GM12878 (cell line): ENCODE measurements around the gene CARD9. TPM values are rescaled to one million over a fixed set of nuclear protein-coding genes. Genes with fewer than 3 reads are reported as not detected.

ENCODE experiments used
- ATAC-seq: fragments of 200-7000 bp; cut with Tn5 transposase; 3 replicates; pipeline ENCODE4 v1.9.1; 2020; ENCODE audit warnings: mild to moderate bottlenecking, moderate library complexity
- BruUV-seq: library from RNA; stranded (reverse); fragments of 400-500 nt; replicated peaks from 2 replicates; lab custom pipeline; 2021; lab: Mats Ljungman, UMichigan
- CTCF ChIA-PET: fragments of 300-600 bp; sonication (Branson Sonifier 250); formaldehyde crosslinking; extraction: SDS; loops from one replicate; lab custom pipeline; 2021; ENCODE audit warnings: inconsistent platforms; lab: Yijun Ruan, JAX
- POLR2A ChIA-PET: fragments of 350-600 bp; formaldehyde crosslinking; extraction: SDS; loops from one replicate; lab custom pipeline; 2021; ENCODE audit warnings: inconsistent platforms; lab: Charles Lee
- RAD21 ChIA-PET: fragments of 300-600 bp; sonication (Branson Sonifier 250); formaldehyde crosslinking; loops from one replicate; lab custom pipeline; 2023; ENCODE audit warnings: antibody characterized with exemption; ENCODE audit not compliant: unreplicated experiment; lab: Charles Lee
- SMC1A ChIA-PET: fragments of 300-600 bp; sonication (Branson Sonifier 250); formaldehyde crosslinking; loops from one replicate; lab custom pipeline; 2023; ENCODE audit not compliant: unreplicated experiment, uncharacterized antibody; lab: Charles Lee
- DNase-seq: peaks from one replicate; pipeline ENCODE4 v3.0.0-alpha.2; 2011; ENCODE audit warnings: low read depth, low spot score
- FAIRE-seq: peaks from 3 replicates; lab custom pipeline; 2011; peaks lifted over from hg19 to GRCh38; lab: Jason Lieb, UNC
- H2AFZ ChIP-seq: 2 replicates; pipeline ENCODE4 v1.6.0; 2011; ENCODE audit warnings: low read depth, low read length, control low read depth; ENCODE audit not compliant: control insufficient read depth
- H3K27ac ChIP-seq: 2 replicates; pipeline ENCODE4 v1.5.1; 2011; ENCODE audit warnings: control low read depth; ENCODE audit not compliant: control insufficient read depth, insufficient read depth
- H3K27me3 ChIP-seq, 2 experiments: replicated peaks in 1 of 2; 2 replicates each; pipeline versions ENCODE4 v1.6.0 to v1.6.1; 2011; ENCODE audit warnings: low read length in 1 of 2; ENCODE audit not compliant: control insufficient read depth in 2 of 2, insufficient read depth in 2 of 2
- H3K36me3 ChIP-seq, 2 experiments: 2 replicates each; pipeline ENCODE4 v1.5.1; 2011; ENCODE audit warnings: low read length in 1 of 2; ENCODE audit not compliant: control insufficient read depth in 2 of 2, insufficient read depth in 2 of 2
- H3K4me1 ChIP-seq: 2 replicates; pipeline ENCODE4 v1.6.1; 2011; ENCODE audit warnings: mild to moderate bottlenecking, low read length, moderate library complexity, mixed read lengths; ENCODE audit not compliant: control insufficient read depth, insufficient read depth
- H3K4me2 ChIP-seq: 2 replicates; pipeline ENCODE4 v1.6.0; 2011; ENCODE audit warnings: control low read depth; ENCODE audit not compliant: control insufficient read depth, insufficient read depth
- H3K4me3 ChIP-seq: fragments of 200-600 bp; sonication (generic); 2 replicates; pipeline ENCODE4 v1.5.1; 2016
- H3K79me2 ChIP-seq: 2 replicates; pipeline ENCODE4 v1.6.0; 2011; ENCODE audit warnings: low read length; ENCODE audit not compliant: control insufficient read depth, insufficient read depth
- H3K9ac ChIP-seq: 2 replicates; pipeline ENCODE4 v1.8.0; 2011; ENCODE audit warnings: low read length, control low read depth, mixed read lengths; ENCODE audit not compliant: control insufficient read depth, insufficient read depth
- H3K9me3 ChIP-seq: replicated peaks from 3 replicates; pipeline ENCODE4 v1.5.1; 2011; ENCODE audit warnings: mild to moderate bottlenecking, low read length; ENCODE audit not compliant: control insufficient read depth, insufficient read depth
- H4K20me1 ChIP-seq: 2 replicates; pipeline ENCODE4 v1.6.0; 2011; ENCODE audit not compliant: control insufficient read depth, insufficient read depth
- BCL3 ChIP-seq: IDR thresholded peaks from 2 replicates; pipeline ENCODE4 v1.6.1; 2011; ENCODE audit warnings: borderline replicate concordance, low read depth, mild to moderate bottlenecking, moderate library complexity, low read length; ENCODE audit not compliant: insufficient read depth, poor library complexity, severe bottlenecking
- CBFB ChIP-seq: IDR thresholded peaks from 2 replicates; pipeline ENCODE4 v1.6.1; 2016; ENCODE audit warnings: antibody characterized with exemption, low read depth
- CHD1 ChIP-seq: IDR thresholded peaks from 2 replicates; pipeline ENCODE4 v1.6.1; 2012; ENCODE audit warnings: low read depth, low read length, improper control_type of control experiment
- FOXK2 ChIP-seq: fragments of 450-650 bp; IDR thresholded peaks from 2 replicates; pipeline ENCODE4 v1.6.1; 2017; ENCODE audit warnings: mild to moderate bottlenecking, moderate library complexity
- GABPA ChIP-seq: IDR thresholded peaks from 2 replicates; pipeline ENCODE4 v1.6.1; 2014; ENCODE audit warnings: antibody characterized with exemption, low read depth, mild to moderate bottlenecking, inconsistent platforms
- IRF4 ChIP-seq: IDR thresholded peaks from 2 replicates; pipeline ENCODE4 v1.6.1; 2011; ENCODE audit warnings: low read depth, low read length
- KDM1A ChIP-seq: fragments of 200-600 bp; sonication (generic); IDR thresholded peaks from 2 replicates; pipeline ENCODE4 v1.6.1; 2016; ENCODE audit warnings: borderline replicate concordance
- NR2C1 ChIP-seq: fragments of 450-650 bp; IDR thresholded peaks from 2 replicates; pipeline ENCODE4 v1.6.1; 2017; ENCODE audit warnings: antibody characterized with exemption, mild to moderate bottlenecking, moderate library complexity
- NR2C2 ChIP-seq: IDR thresholded peaks from 2 replicates; pipeline ENCODE4 v1.6.1; 2011; ENCODE audit warnings: borderline replicate concordance, low read depth; ENCODE audit not compliant: control insufficient read depth, insufficient read length
- PBX3 ChIP-seq: IDR thresholded peaks from 2 replicates; pipeline ENCODE4 v1.6.1; 2011; ENCODE audit warnings: mild to moderate bottlenecking, low read depth, low read length, moderate library complexity; ENCODE audit not compliant: insufficient replicate concordance
- POLR2A ChIP-seq: IDR thresholded peaks from 2 replicates; pipeline ENCODE4 v1.6.1; 2011; ENCODE audit warnings: low read depth, mild to moderate bottlenecking, low read length
- SMARCA5 ChIP-seq: fragments of 450-650 bp; IDR thresholded peaks from 2 replicates; pipeline ENCODE4 v1.6.1; 2017; ENCODE audit warnings: mild to moderate bottlenecking
- ZBTB11 ChIP-seq: fragments of 450-650 bp; formaldehyde crosslinking; IDR thresholded peaks from 2 replicates; pipeline ENCODE4 v1.5.0; 2022; ENCODE audit warnings: mild to moderate bottlenecking, missing genetic modification characterization
- ZNF217 ChIP-seq: fragments of 450-650 bp; IDR thresholded peaks from 2 replicates; pipeline ENCODE4 v1.6.1; 2017; ENCODE audit warnings: antibody characterized with exemption, mild to moderate bottlenecking
- WGBS: methylation state at CpG from one replicate; pipeline ENCODE4 v1.1.6; 2016; ENCODE audit warnings: low lambda C conversion rate; ENCODE audit not compliant: insufficient replicate concordance, insufficient coverage; ENCODE audit errors: missing lambda C conversion rate; 5-methylcytosine and 5-hydroxymethylcytosine counted together
- in situ Hi-C: fragments of 300-500 bp; cut with MboI; formaldehyde crosslinking; loops from 9 replicates; pipeline ENCODE4 v1.14.3; 2018; ENCODE audit warnings: mixed read lengths
- intact Hi-C: fragments of 100-400 bp; cut with micrococcal nuclease; formaldehyde crosslinking; loops from one replicate; pipeline ENCODE4 v1.14.2; 2022; ENCODE audit not compliant: unreplicated experiment
- polyA plus RNA-seq, 11 experiments: library from polyadenylated mRNA; depleted of rRNA in 4 of 11; unstranded in 6 of 11; stranded (reverse) in 5 of 11; fragments of >200 nt; fragmentation: Nextera tagmentation in 4 of 11; fragmentation: Illumina TruSeq in 1 of 11; extraction: Ambion mirVana in 4 of 11; extraction: Trizol in 1 of 11; gene quantifications; 1 replicate in 1 of 11; 2 replicates in 10 of 11; pipeline versions ENCODE4 v1.2.1 to v1.2.3, GENCODE V29; 2011 to 2016; ENCODE audit warnings: inconsistent platforms in 2 of 11, missing spikeins in 2 of 11, low read depth in 1 of 11
- total RNA-seq, 4 experiments: library from RNA; depleted of rRNA in 3 of 4; stranded (reverse); fragments of >200 nt in 3 of 4; fragmentation: Illumina TruSeq in 1 of 4; extraction: Trizol in 1 of 4; gene quantifications; 2 replicates each; pipeline versions ENCODE4 v1.2.1 to v1.2.3, GENCODE V29; 2013 to 2021
- TF ChIP-seq, protein P1 (sequence below): fragments of 450-650 bp; IDR thresholded peaks from 2 replicates; pipeline ENCODE4 v1.6.1; 2018; ENCODE audit warnings: mild to moderate bottlenecking, low read depth, moderate library complexity; ENCODE audit not compliant: partially characterized antibody

CARD9 gene
- total and polyA plus RNA-seq, 10 of the 15 experiments (the other 5 are each of a cell fraction or from before 2014, with no cell fraction given) = 0.11 to 4.9 (median 1.8) TPM; not detected in 1

DNA sequence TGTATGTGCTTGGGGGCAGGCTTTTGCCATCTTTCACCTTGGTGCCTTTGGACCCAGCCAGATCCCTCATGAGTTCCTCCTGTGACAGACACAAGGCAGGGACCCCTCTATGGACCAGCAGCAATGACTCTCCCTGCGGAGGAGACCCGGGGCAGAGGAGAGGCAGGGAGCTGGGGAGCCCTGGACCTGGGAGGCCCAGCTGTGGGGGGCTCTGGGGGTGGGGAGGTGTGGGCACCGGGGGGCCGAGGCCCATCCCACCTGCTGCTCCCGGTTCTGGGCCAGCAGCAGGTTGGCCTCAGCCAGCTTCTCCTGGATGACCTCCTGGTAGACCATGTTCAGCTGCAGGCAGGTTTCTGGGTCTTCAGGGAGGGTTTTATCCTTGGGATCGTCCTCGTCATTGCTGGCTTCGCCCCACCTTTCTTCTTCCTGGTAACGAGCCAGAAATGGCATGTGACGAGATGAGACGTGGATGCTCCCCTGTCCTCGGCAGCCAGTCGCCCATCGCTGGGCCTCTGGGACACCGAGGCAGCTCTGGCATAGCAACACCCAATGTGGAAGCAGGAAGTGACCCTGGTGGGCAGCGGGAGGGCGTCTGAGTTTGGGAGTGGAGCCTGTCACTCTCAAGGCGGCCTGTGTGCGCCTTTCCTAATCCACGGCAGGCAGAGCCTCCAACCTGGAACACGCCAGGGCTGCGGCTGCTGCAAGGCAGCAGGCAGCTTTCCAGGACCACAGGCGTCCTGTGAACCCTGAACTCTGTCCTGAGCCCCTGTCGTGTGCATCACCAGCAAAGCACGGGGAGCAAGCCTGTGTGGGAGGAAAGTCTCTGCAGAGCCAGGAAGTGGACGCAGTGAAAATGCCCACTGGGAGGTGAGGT lies 22.1 kb upstream of the CARD9 start:
- CTCF ChIA-PET = no interaction called here
- ATAC-seq (no peak), FAIRE-seq (no peak), DNase-seq (no peak)
- 91% methylated on average over 23 of the region's 26 CpGs for WGBS
- H3K27me3 ChIP-seq = no peaks in the 10 kb centered on the region
- H4K20me1 ChIP-seq = no peaks in the 10 kb centered on the region
- intact Hi-C loops = no loop called here
- no peak overlapping the region for H3K4me3 ChIP-seq
- TF ChIP-seq NR2C2 = no peak
- TF ChIP-seq NR2C1 = no peak
- no peak for TF ChIP-seq CHD1
- no peak for TF ChIP-seq IRF4
- TF ChIP-seq CBFB = no peak
- no peak for TF ChIP-seq ZNF217
- peak; percentile 12 for TF ChIP-seq PBX3
- no peak for TF ChIP-seq ZBTB11 (CRISPR knock-in tag)
- TF ChIP-seq SMARCA5 = no peak
- 0 out of 2 replicates have a peak, but pooled peaks have one; percentile 13 for TF ChIP-seq POLR2A
- TF ChIP-seq, protein P1, sequence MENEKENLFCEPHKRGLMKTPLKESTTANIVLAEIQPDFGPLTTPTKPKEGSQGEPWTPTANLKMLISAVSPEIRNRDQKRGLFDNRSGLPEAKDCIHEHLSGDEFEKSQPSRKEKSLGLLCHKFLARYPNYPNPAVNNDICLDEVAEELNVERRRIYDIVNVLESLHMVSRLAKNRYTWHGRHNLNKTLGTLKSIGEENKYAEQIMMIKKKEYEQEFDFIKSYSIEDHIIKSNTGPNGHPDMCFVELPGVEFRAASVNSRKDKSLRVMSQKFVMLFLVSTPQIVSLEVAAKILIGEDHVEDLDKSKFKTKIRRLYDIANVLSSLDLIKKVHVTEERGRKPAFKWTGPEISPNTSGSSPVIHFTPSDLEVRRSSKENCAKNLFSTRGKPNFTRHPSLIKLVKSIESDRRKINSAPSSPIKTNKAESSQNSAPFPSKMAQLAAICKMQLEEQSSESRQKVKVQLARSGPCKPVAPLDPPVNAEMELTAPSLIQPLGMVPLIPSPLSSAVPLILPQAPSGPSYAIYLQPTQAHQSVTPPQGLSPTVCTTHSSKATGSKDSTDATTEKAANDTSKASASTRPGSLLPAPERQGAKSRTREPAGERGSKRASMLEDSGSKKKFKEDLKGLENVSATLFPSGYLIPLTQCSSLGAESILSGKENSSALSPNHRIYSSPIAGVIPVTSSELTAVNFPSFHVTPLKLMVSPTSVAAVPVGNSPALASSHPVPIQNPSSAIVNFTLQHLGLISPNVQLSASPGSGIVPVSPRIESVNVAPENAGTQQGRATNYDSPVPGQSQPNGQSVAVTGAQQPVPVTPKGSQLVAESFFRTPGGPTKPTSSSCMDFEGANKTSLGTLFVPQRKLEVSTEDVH = no peak
- TF ChIP-seq BCL3 = peak; percentile 56
- TF ChIP-seq GABPA = no peak
- no peak for TF ChIP-seq KDM1A
- TF ChIP-seq FOXK2 = no peak
- H3K27ac ChIP-seq = no peak overlapping the region
- in situ Hi-C loops = loop anchor here (5.0 kb wide), 1 partner anchor 58 kb away; no protein-coding TSS in a partner anchor
- BruUV-seq = no TSS peak
- SMC1A ChIA-PET = no interaction called here
- POLR2A ChIA-PET = no interaction called here
- peaks cover 10% of the 10 kb centered on the region for H3K4me1 ChIP-seq
- H2AFZ ChIP-seq = no peak overlapping the region
- RAD21 ChIA-PET = no interaction called here
- H3K79me2 ChIP-seq = peaks cover 26% of the 10 kb centered on the region
- H3K4me2 ChIP-seq = no peak overlapping the region
- no peaks in the 10 kb centered on the region for H3K9me3 ChIP-seq
- H3K36me3 ChIP-seq = peaks cover 19 to 33% of the 10 kb centered on the region in 2 experiments
- no peak overlapping the region for H3K9ac ChIP-seq
